CD4-positive, alpha-beta T cell (primary cell): ENCODE results near the gene CEMIP2. TPM values are rescaled to one million over a fixed set of nuclear protein-coding genes. Genes with fewer than 3 reads are reported as not detected.

Source experiments
- ATAC-seq: fragments of 200-7000 bp; cut with Tn5 transposase; one replicate; pipeline ENCODE4 v1.10.0; 2022; ENCODE audit warnings: mild to moderate bottlenecking; ENCODE audit not compliant: poor library complexity
- CTCF ChIA-PET: fragments of 350-600 bp; sonication (Branson Sonifier 250); formaldehyde crosslinking; loops from one replicate; lab custom pipeline; 2021; ENCODE audit warnings: antibody characterized with exemption, inconsistent platforms; lab: Charles Lee
- POLR2A ChIA-PET: fragments of 350-600 bp; sonication (Branson Sonifier 250); formaldehyde crosslinking; loops from one replicate; lab custom pipeline; 2021; ENCODE audit warnings: antibody characterized with exemption, inconsistent platforms; lab: Charles Lee
- DNase-seq, 14 experiments: peaks; one replicate each; pipeline ENCODE4 v3.0.0-alpha.2; 2013 to 2020; ENCODE audit warnings: mixed read lengths in 2 of 14
- H3K27ac ChIP-seq, 2 donors: one replicate each; pipeline versions ENCODE4 v1.5.1 to v1.7.0; 2013; ENCODE audit warnings: low read length in 2 of 2, low read depth in 1 of 2, mild to moderate bottlenecking in 1 of 2
- H3K27me3 ChIP-seq, 2 experiments: 1 replicate in 1 of 2; 2 replicates in 1 of 2; pipeline versions ENCODE4 v1.6.1 to v1.7.0; 2013; ENCODE audit warnings: low read length in 2 of 2, control low read depth in 1 of 2, mild to moderate bottlenecking in 1 of 2, moderate library complexity in 1 of 2; ENCODE audit not compliant: insufficient read depth in 2 of 2, control insufficient read depth in 1 of 2
- H3K36me3 ChIP-seq: one replicate; pipeline ENCODE4 v1.6.1; 2013; ENCODE audit warnings: low read length, control low read depth; ENCODE audit not compliant: insufficient read depth
- H3K4me1 ChIP-seq: one replicate; pipeline ENCODE4 v1.6.1; 2013; ENCODE audit warnings: low read length, control low read depth; ENCODE audit not compliant: insufficient read depth
- H3K4me3 ChIP-seq: one replicate; pipeline ENCODE4 v1.5.1; 2013; ENCODE audit warnings: mild to moderate bottlenecking, low read length, moderate library complexity
- H3K9me3 ChIP-seq, 2 experiments: 1 replicate in 1 of 2; 2 replicates in 1 of 2; pipeline versions ENCODE4 v1.6.1 to v1.7.0; 2013; ENCODE audit warnings: low read length in 2 of 2, mild to moderate bottlenecking in 2 of 2, control low read depth in 1 of 2, moderate library complexity in 1 of 2; ENCODE audit not compliant: control insufficient read depth in 1 of 2, insufficient read depth in 1 of 2
- H3K27ac Mint-ChIP-seq: one replicate; pipeline ENCODE4 v1.8.0; 2020; ENCODE audit warnings: mixed read lengths
- H3K27me3 Mint-ChIP-seq: one replicate; pipeline ENCODE4 v1.8.0; 2021; ENCODE audit warnings: mixed read lengths
- H3K36me3 Mint-ChIP-seq: one replicate; pipeline ENCODE4 v1.8.0; 2021; ENCODE audit warnings: low read depth, mixed read lengths
- H3K4me1 Mint-ChIP-seq: one replicate; pipeline ENCODE4 v1.8.0; 2021; ENCODE audit warnings: low read depth, mixed read lengths
- H3K4me3 Mint-ChIP-seq: one replicate; pipeline ENCODE4 v1.8.0; 2020; ENCODE audit warnings: mild to moderate bottlenecking, mixed read lengths
- H3K9me3 Mint-ChIP-seq: one replicate; pipeline ENCODE4 v1.8.0; 2020; ENCODE audit warnings: mixed read lengths
- CTCF ChIP-seq: fragments of 200-600 bp; IDR thresholded peaks from one replicate; pipeline ENCODE4 v1.8.0; 2022; ENCODE audit warnings: antibody characterized with exemption, mild to moderate bottlenecking
- intact Hi-C, 2 experiments: fragments of 100-400 bp; cut with DNase I in 1 of 2; cut with micrococcal nuclease in 1 of 2; formaldehyde crosslinking; loops; one replicate each; pipeline versions ENCODE4 v1.15.1 to v1.9.0; 2023 to 2025; cut with DNase I, micrococcal nuclease
- polyA plus RNA-seq, 2 donors: library from polyadenylated mRNA; unstranded; fragments of 120-200 nt; gene quantifications; one replicate each; pipeline ENCODE4 v1.2.1, GENCODE V29; 2013
- total RNA-seq, 174 experiments: library from RNA in 2 of 174; stranded (reverse) in 2 of 174; gene quantifications; one replicate each; pipeline ENCODE4 v1.2.3 and lab custom pipeline; 2021 to 2026

Gene CEMIP2
- total RNA-seq (100 to 1,000 TPM; 301 to 305 TPM), total RNA-seq (lab: John Stamatoyannopoulos, UW) (104 to 897 (median 240) reads per million in 172 experiments)
- 50.5 TPM for polyA plus RNA-seq (2013, experiment 1 of 2)
- 55.2 TPM for polyA plus RNA-seq (2013, experiment 2 of 2)

- ATAC-seq = peak; percentile 78
- Mint-ChIP-seq H3K36me3 (peaks cover 26% of the 10 kb centered on the region), H3K4me1 (peaks cover 46% of the 10 kb centered on the region), H3K27ac (peak within 1 kb of the TSS; percentile 99), H3K27me3 (no peaks in the 10 kb centered on the region), H3K9me3 (no peaks in the 10 kb centered on the region), H3K4me3 (peak within 1 kb of the TSS; percentile 98)
- Histone ChIP-seq H3K9me3 (no peaks in the 10 kb centered on the region), H3K4me1 (peaks cover 36% of the 10 kb centered on the region), H3K27me3 (no peaks in the 10 kb centered on the region), H3K27ac (peak within 1 kb of the TSS; percentile 89), H3K4me3 (peak within 1 kb of the TSS; percentile 72), H3K36me3 (no peaks in the 10 kb centered on the region)
- DNase-seq = peak; percentile 82 to 94 (median 87)
- intact Hi-C loops = loop anchor here (1.0 to 10.0 kb wide), 12 partner anchors 13 to 1356 kb away; partner anchors contain the start of genes ZFAND5 (in 2 of the 2), ABHD17B (in 1 of the 2), C9orf85 (in 1 of the 2) and KLF9 (in 1 of the 2)
- TF ChIP-seq CTCF = peak; percentile 58
- ChIA-PET POLR2A (interaction anchor here (0.6 to 5.0 kb wide), 20 partner anchors 12 to 1997 kb away, joined by 3 to 154 read pairs (median 4); partner anchors contain the start of genes ABHD17B, C9orf85, KLF9 and ZFAND5), CTCF (interaction anchor here (0.6 to 5.8 kb wide), 24 partner anchors 8 to 503 kb away, joined by 3 to 34 read pairs (median 5); partner anchors contain the start of genes ABHD17B and C9orf85)
These were observed at the start of gene CEMIP2 for GRCh38 chr9:71768388-71769174. Gene CEMIP2 (minus strand): TSS chr9:71768513. CDS start chr9:71750373, 18,140 bp downstream.

GRCh38 chr9:71816916-71817451 lies 48.7 kb upstream of the CEMIP2 start:
- no peak overlapping the region for H3K4me3 Mint-ChIP-seq
- no peaks in the 10 kb centered on the region for H3K36me3 Mint-ChIP-seq
- peaks cover 23% of the 10 kb centered on the region for H3K4me1 Mint-ChIP-seq
- DNase-seq (peak in 1 of 14 experiments; percentile 23), ATAC-seq (no peak)
- H3K36me3 ChIP-seq = no peaks in the 10 kb centered on the region
- intact Hi-C loops = no loop called here
- no peaks in the 10 kb centered on the region for H3K27me3 ChIP-seq
- ChIA-PET POLR2A (interaction anchor here (0.6 to 4.4 kb wide), 5 partner anchors 22 to 94 kb away, joined by 4 to 31 read pairs (median 12); partner anchors contain the start of gene CEMIP2), CTCF (interaction anchor here (2.0 to 2.3 kb wide), 2 partner anchors 10 to 34 kb away, joined by 9 to 11 read pairs; no protein-coding TSS in a partner anchor)
- H3K4me3 ChIP-seq = no peak overlapping the region
- peaks cover 4% of the 10 kb centered on the region for H3K4me1 ChIP-seq
- H3K27ac Mint-ChIP-seq = peak overlapping the region; percentile 37
- H3K9me3 Mint-ChIP-seq = no peaks in the 10 kb centered on the region
- no peak overlapping the region for H3K27ac ChIP-seq
- H3K27me3 Mint-ChIP-seq = no peaks in the 10 kb centered on the region
- TF ChIP-seq CTCF = no peak
- H3K9me3 ChIP-seq = no peaks in the 10 kb centered on the region

- intact Hi-C loops = no loop called here
- Mint-ChIP-seq H3K4me3 (no peak overlapping the region), H3K36me3 (no peaks in the 10 kb centered on the region), H3K9me3 (no peaks in the 10 kb centered on the region), H3K4me1 (peaks cover 23% of the 10 kb centered on the region), H3K27ac (no peak overlapping the region), H3K27me3 (no peaks in the 10 kb centered on the region)
- Histone ChIP-seq H3K27ac (no peak overlapping the region), H3K9me3 (no peaks in the 10 kb centered on the region), H3K27me3 (no peaks in the 10 kb centered on the region), H3K36me3 (no peaks in the 10 kb centered on the region), H3K4me1 (peaks cover 4% of the 10 kb centered on the region), H3K4me3 (no peak overlapping the region)
- TF ChIP-seq CTCF = no peak
- CTCF ChIA-PET = no interaction called here
- POLR2A ChIA-PET = no interaction called here
- ATAC-seq (no peak), DNase-seq (no peak)
These were observed 46.5 kb upstream of the CEMIP2 start for GRCh38 chr9:71814815-71815214.
